GM15510 (cell line): Measurements from ENCODE around the gene KCTD12.
A peak's percentile ranks its signal among the peaks of the same experiment; 100 is the strongest.

Experiments used
- POLR2A ChIP-seq: IDR thresholded peaks from 3 replicates; pipeline ENCODE4 v1.6.1; 2011; ENCODE audit warnings: borderline replicate concordance; ENCODE audit not compliant: insufficient read length; ENCODE audit errors: extremely low read depth

The KCTD12 gene

GRCh38 chr13:76892488-76892887, 6.3 kb upstream of the KCTD12 start:
- TF ChIP-seq POLR2A, result no peak

GRCh38 chr13:76890021-76890420, 3.8 kb upstream of the KCTD12 start:
- no peak for TF ChIP-seq POLR2A

DNA sequence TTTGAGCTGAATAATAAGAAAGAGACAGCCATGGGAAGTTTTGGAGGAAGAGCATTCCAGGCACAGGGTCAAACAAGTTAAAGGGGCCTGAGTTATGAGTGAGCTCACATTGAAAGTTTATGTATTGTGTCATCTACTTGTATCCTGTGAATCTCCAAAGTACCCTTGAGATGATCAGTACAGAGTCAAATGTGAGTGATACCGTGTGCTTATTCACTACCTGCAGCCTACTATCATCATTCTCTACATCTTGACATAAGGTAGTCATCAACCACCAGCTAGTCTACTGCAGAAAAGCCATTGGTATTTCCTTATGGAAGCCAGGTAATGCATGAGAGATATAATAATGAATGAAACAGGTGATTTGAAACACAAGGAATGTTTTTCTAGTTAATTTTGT, 3.0 kb upstream of the KCTD12 start:
- no peak for TF ChIP-seq POLR2A

- TF ChIP-seq POLR2A, result no peak
Observed at GRCh38 chr13:76888421-76888820, 2.2 kb upstream of the KCTD12 start.

GRCh38 chr13:76887076-76887563, 915 bp upstream of the KCTD12 start:
- no peak for TF ChIP-seq POLR2A

DNA sequence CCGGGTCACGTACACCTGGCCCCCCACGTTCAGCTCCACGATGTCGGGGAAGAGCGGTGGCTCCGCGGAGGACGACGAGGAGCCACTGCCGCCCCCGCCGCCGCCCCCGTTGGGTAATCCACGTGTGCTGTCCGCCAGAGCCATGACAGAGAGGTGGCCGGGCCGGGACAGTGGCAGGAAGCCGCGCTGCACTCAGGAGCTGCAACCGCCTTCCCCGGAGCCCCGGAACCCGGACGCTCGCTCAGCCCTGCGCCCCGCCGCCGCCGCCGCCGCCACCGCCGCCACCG, 257 bp downstream of the KCTD12 start:
- TF ChIP-seq POLR2A, result no peak

- peak; percentile 24 for TF ChIP-seq POLR2A
Observed at GRCh38 chr13:76885203-76886004, 801 bp downstream of the KCTD12 start.

- TF ChIP-seq POLR2A, result no peak
Observed at GRCh38 chr13:76884907-76885202, 1.4 kb downstream of the KCTD12 start.

DNA sequence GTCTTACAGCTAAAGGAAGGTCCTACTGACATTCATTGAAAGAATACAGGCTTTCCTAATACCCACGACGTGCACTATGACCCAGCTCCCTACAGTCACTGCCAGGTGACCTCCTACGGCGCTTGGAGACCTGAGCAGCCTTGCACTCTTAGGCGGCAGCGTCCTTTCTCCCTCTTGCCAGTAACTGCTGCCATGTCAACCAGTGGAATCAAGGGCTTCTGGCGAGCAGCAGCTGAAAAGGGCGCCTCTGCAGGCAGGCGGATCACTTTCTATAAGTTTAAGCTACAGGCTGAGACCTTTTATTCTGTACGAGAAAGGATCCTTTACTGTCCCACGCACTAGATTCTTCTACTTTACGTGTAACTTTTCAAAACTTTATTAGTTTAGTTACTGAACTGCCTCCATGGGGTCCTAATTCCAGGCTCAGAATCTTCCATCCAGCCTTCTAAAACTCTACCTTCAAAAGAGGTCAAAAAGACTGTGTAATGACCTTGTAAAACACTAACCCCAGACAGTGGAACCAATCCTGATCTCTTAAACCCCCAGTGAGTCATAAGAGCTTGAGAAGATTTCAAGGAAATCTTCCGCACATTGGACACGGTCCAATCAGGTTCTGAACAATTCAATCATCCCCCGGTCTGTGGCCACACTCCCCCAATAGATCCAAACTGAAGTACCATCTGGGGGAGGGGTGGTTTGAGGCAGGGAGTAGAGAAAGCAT, 1.9 kb downstream of the KCTD12 start:
- no peak for TF ChIP-seq POLR2A

- no peak for TF ChIP-seq POLR2A
Observed at GRCh38 chr13:76883236-76883635, 3.0 kb downstream of the KCTD12 start.

- TF ChIP-seq POLR2A, result no peak
Observed at GRCh38 chr13:76882431-76882830, 3.8 kb downstream of the KCTD12 start.

GRCh38 chr13:76879883-76880270, 6.3 kb downstream of the KCTD12 start:
- no peak for TF ChIP-seq POLR2A

- TF ChIP-seq POLR2A, result no peak
Observed at GRCh38 chr13:76879203-76879882, 6.9 kb downstream of the KCTD12 start.

DNA sequence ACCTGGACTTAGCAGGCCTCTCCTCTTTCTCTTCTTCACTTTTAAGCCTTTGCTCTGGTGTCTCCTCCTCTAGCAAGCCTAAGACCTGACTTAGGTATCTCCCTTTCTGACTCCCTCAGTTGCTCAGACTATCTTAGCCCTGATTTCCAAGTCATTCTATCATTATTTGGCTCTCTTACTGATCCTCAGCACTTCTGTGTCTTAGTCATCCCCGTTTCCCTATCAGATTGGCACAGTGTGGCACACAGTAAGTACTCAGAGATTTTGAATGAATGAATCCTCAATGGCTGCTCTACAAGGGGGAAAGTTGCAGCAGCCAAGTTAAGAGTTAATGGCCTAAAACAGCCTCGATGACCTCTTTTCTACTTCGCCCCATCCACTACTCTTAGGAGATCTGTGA, 8.2 kb downstream of the KCTD12 start:
- TF ChIP-seq POLR2A, result no peak

DNA sequence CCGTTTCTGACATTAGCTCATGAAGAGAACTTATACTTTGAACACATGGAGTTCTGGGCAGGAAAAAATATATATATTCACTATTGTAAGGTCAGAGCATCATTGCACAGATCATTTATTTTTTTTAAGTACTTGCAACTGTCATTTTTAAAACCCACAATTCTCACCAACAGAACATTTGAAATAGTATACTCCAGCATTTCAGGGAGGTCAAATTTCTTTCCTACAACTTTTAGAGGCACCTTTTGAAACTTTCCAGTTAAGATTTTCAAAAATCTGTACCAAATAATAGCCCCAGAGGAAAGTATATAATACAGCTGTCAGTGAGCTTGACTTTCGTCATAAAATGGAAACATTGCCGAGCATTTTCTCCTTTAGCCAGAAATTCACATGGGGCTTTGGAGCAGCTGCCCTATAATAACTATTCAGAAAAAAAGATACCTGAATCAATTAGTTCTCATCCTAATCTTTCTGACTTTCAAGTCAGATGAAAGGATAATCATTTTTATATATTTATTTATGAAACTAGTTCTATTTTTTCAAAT, 10.9 kb downstream of the KCTD12 start:
- no peak for TF ChIP-seq POLR2A
